DMS153 treated with DMSO at 0.1 percent for 48 hours (cell line): ENCODE results near the gene CEMP1.

Experiments used
- DNase-seq: peaks from one replicate; lab custom pipeline; 2025; ENCODE audit not compliant: unreplicated experiment; lab: John Stamatoyannopoulos, UW

The CEMP1 gene

DNA sequence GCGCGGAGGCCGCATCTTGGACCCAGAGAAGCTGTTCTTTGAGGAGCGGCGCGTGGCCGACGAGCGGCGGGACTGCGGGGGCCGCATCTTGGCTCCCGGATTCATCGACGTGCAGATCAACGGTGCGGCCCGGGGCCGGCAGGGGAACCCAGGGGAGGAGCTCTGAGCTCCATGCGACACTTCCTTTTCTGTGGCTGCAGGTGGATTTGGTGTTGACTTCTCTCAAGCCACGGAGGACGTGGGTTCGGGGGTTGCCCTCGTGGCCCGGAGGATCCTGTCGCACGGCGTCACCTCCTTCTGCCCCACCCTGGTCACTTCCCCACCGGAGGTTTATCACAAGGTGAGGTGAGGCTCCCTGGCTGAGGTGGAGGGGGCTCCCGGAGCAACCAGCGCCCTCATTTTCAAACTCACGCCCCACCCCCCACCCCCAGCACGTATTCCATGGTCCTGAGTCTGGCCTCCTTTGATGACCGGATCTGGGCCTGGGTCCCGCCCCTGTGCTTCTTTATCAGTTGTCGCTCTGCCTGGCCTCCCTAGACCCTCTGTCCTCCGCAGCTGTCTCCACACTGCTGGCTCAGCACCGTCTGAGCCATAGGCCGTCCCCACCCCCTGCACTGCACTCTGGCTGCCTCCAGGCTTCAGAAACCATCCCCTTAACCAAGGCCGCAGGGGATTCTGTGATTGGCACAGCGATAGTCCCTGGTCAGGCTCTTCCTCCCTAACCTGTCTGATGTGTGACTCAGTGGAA, 10.2 kb downstream of the CEMP1 start:
- no peak for DNase-seq

- peak; percentile 72 for DNase-seq
These were observed 11.0 kb downstream of the CEMP1 start, which contains the start of gene AMDHD2 for GRCh38 chr16:2520097-2520783. Gene AMDHD2 (plus strand): TSS chr16:2520371. CDS start chr16:2520459, 88 bp downstream.

- DNase-seq = no peak
These were observed 11.5 kb downstream of the CEMP1 start for GRCh38 chr16:2519711-2520080.

GRCh38 chr16:2518823-2519710, 12.1 kb downstream of the CEMP1 start:
- DNase-seq = no peak

DNA sequence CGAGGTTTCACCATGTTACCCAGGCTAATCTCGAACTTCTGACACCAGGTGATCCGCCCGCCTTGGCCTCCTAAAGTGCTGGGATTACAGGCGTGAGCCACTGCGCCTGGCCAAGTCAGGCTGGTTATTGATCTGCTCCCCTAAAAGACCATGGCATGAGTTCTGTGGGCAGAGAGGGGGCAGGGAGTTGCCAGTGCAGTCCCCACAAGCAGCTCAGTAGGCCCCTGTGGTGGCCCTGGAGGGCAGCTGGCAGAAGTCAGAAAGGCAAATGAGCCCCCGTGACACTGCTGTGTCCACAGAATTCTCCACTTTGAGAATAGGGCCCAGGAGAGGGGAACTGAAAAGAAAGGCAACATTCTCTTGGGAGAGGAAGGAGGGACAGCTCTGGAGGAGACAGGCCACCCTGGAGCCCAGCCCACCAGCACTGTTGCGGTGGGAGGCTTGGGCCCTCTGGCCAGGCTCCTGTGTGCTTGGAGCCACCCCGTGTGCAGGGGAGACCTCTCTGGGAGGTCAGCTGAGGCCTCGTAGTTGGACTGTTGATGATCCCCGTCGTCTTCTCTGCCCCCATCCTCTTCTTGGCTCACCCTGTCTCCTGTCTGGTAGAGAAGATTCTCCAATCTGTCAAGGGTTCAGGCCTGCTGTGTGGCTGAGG, 13.1 kb downstream of the CEMP1 start:
- no peak for DNase-seq

- no peak for DNase-seq
These were observed 14.6 kb downstream of the CEMP1 start for GRCh38 chr16:2516391-2517240.

DNA sequence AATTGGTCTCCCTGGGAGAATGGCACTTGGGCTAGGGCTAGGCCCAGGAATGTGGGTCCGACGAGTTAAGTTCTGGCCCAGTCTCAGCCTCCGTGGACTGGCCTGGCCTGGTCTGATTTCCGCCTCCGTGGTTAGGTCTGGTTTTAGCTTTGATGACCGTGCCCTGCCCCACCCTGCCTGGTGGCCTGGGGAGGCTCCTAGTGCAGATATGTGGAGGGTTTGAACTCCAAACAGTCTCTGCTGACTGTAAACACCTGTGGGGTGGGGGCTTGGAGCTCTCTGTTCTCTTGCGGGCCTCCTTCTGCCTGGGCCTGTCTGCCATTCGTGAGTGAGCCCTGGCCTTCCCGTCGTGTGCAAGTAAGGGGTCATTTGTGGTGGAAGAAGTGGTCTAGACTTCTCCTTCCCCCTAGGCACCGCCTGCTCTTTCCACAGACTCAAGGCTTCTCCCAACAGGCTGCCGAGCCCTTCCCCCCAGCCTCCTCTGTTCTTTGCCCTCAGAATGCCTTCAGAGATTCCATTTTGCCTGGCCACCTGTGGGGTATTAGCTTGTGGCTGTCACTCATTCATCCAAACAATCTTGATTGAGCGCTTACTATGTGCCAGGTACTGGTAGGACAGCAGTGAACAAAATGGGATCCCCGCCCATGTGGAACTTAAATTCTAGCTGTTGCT, 15.9 kb downstream of the CEMP1 start:
- no peak for DNase-seq

- no peak for DNase-seq
These were observed 16.7 kb downstream of the CEMP1 start for GRCh38 chr16:2514333-2515179.

GRCh38 chr16:2513405-2514332, 17.5 kb downstream of the CEMP1 start, which contains the start of gene ATP6V0C:
Gene ATP6V0C (plus strand): TSS chr16:2513952. CDS start chr16:2514104, 152 bp downstream.
- peak; percentile 77 for DNase-seq

DNA sequence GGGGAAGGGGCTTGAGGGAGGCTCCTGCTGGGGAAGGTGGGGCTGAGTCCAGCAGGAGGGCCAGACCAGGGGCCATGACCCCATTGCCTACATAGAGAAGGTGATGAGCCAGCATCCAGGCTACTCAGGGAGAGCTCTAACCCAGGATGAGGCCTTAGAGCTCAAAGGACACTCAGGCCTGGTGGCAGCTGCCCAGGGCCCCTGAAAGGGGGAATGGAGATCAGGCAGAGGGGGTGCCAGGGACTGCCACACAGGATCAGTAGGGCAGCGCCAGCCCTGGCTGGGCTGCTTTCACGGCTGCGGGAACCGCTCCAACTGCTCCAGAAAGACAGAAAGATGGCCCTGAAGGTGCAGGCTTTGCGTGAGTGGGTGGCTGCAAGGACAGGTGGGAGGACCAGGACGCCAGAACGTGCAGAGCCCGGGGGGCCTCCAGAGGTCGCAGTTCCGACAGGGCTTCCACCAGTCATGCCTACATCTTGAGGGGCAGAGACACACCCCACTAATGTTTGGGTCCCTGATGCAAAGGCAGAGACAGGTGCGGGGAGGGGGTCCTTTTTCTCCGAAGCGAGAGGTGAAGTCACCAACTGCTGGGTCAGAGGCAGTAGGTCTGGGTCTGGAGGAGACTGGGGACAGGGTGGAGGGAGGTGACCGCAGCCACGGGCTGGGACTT, 18.3 kb downstream of the CEMP1 start:
- DNase-seq = no peak

DNA sequence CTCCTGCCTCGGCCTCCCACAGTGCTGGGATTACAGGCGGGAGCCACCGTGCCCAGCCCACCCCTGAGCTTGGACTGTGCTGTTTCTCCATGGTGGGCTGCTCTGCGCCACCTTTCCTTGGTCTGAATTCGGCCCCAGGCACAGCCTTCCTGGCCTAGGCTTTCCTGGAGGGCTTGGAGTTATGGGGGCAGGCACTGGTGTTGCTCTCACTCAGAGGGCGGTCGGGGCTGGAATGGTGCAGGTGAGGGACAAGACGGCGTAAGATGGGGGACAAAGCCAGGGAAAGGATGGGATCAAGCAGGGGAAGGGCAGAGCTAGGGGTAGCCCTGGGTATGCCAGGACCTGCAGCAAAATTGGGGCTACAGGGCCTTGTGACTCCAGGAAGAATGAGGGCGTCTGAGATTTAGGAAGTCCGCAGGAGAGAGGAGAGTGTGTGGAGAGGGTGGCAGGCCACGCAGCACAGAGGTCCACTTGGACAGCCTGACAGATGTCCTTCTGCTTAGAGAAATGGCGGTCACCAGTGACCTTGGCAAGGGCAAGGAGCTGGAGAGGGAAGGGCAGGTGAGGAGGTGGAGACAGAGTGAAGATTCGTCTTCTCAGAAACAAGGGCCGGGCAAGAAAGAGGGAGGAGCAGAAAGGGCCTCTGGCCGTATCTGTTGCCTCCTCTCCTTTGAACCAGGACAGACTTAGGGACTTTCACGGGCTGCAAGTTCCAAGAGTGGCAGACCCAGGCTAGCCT, 19.0 kb downstream of the CEMP1 start:
- no peak for DNase-seq

GRCh38 chr16:2511128-2511800, 19.9 kb downstream of the CEMP1 start:
- no peak for DNase-seq

GRCh38 chr16:2508722-2509400, 22.3 kb downstream of the CEMP1 start:
- DNase-seq = no peak

DNA sequence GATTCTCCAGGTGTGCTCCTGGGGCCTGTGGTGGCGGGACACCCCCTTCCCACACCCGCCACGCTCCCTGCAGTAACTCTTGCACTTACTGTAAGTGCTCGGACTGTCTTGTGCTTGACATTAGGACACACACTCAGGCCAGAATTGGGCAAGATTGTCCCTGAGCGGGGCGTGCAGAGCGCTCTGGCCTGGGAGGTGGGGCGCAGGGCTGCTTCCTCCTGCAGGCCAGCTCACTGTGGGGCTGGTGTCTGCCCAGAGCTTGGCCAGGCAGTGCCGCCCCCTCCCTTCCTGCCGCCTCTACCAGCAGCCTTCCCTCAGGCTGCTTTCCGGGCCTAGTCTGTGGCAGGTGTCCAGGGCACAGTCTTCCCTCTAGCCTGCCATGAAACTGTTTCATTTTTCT, 23.5 kb downstream of the CEMP1 start:
- no peak for DNase-seq

DNA sequence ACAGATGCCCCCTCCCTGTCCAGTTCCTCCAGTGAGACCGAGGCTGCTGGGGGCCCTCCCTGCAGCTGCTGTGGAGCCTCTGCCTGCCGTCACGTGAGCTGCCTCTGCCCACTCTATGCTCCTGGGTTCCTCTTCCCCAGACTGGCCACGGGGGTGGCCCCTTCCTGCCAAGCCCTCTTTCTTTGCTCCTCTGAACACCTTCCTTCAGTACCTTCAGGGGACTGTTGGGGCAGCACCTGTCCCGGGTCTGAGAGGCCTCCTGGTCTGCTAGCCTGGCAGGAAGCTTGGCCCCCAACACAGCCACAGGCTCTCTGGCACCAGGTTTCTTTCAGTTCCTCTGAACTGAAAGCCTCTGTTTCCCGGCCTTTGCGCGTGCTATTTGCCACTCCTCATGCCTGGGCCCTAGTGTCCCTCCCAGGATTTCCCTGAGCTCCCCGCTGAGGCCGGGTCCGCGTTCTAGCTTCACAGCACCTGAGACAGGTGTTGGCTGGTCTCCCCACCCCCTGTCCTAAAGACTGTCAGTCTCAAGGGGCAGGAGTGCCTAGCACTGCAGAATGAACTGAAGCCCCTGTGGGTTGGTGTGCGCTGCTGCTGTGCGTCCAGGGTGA, 24.1 kb downstream of the CEMP1 start:
- DNase-seq = no peak
